Measurements from ENCODE around the gene HS6ST1. TPM values are rescaled to one million over a fixed set of nuclear protein-coding genes. Genes with fewer than 3 reads are reported as not detected.

Gene HS6ST1
- 19.8 and 87.0 TPM in 2 replicates for total RNA-seq

GRCh38 chr2:128318776-128319464, at the start of gene HS6ST1:
TSS of gene HS6ST1 (minus strand) at chr2:128318868. CDS start at chr2:128318563, 305 bp downstream.

Other genes starting within 250 kb of the HS6ST1 start
- 84.4 and 104 TPM in 2 replicates for gene UGGT1, start 227.7 kb downstream of the HS6ST1 start, total RNA-seq